GM18517 (cell line): ENCODE measurements around the gene EEFSEC.

Experiments
- ATAC-seq: cut with Tn5 transposase; IDR thresholded peaks from one replicate; pipeline ENCODE4 v1.9.1; 2021; ENCODE audit warnings: mild to moderate bottlenecking, moderate library complexity; ENCODE audit not compliant: unreplicated experiment

EEFSEC gene

GRCh38 chr3:128238184-128238489, 84.9 kb downstream of the EEFSEC start:
- ATAC-seq = no peak

- ATAC-seq = no peak
Measured at GRCh38 chr3:128239304-128239703, 86.0 kb downstream of the EEFSEC start.

- ATAC-seq = no peak
Measured at GRCh38 chr3:128240232-128240631, 87.0 kb downstream of the EEFSEC start.

GRCh38 chr3:128241741-128242140, 88.5 kb downstream of the EEFSEC start:
- ATAC-seq = no peak

GRCh38 chr3:128242818-128243601, 89.7 kb downstream of the EEFSEC start:
- no peak for ATAC-seq

GRCh38 chr3:128243602-128244504, 90.6 kb downstream of the EEFSEC start:
- ATAC-seq = no peak

GRCh38 chr3:128245460-128245859, 92.2 kb downstream of the EEFSEC start:
- ATAC-seq = no peak

GRCh38 chr3:128247666-128248409, 94.6 kb downstream of the EEFSEC start:
- ATAC-seq = no peak

- ATAC-seq = no peak
Measured at GRCh38 chr3:128252083-128252482, 98.8 kb downstream of the EEFSEC start.

GRCh38 chr3:128253150-128253549, 99.9 kb downstream of the EEFSEC start:
- no peak for ATAC-seq

- no peak for ATAC-seq
Measured at GRCh38 chr3:128254066-128254590, 100.8 kb downstream of the EEFSEC start.

- ATAC-seq = no peak
Measured at GRCh38 chr3:128254967-128255366, 101.7 kb downstream of the EEFSEC start.

GRCh38 chr3:128256131-128256530, 102.8 kb downstream of the EEFSEC start:
- no peak for ATAC-seq

- no peak for ATAC-seq
Measured at GRCh38 chr3:128257632-128258031, 104.4 kb downstream of the EEFSEC start.

- no peak for ATAC-seq
Measured at GRCh38 chr3:128260275-128260674, 107.0 kb downstream of the EEFSEC start.

- no peak for ATAC-seq
Measured at GRCh38 chr3:128262457-128262856, 109.2 kb downstream of the EEFSEC start.

GRCh38 chr3:128263118-128263517, 109.8 kb downstream of the EEFSEC start:
- ATAC-seq = no peak

- no peak for ATAC-seq
Measured at GRCh38 chr3:128263946-128264345, 110.7 kb downstream of the EEFSEC start.

- ATAC-seq = no peak
Measured at GRCh38 chr3:128266453-128266852, 113.2 kb downstream of the EEFSEC start.

- no peak for ATAC-seq
Measured at GRCh38 chr3:128267541-128267940, 114.3 kb downstream of the EEFSEC start.
